B cell (primary cell): ENCODE data around the gene RPTOR. TPM values are rescaled to one million over a fixed set of nuclear protein-coding genes. Genes with fewer than 3 reads are reported as not detected.
A peak's percentile ranks its signal among the peaks of the same experiment; 100 is the strongest.

Experiments used
- ATAC-seq: fragments of 200-7000 bp; cut with Tn5 transposase; one replicate; pipeline ENCODE4 v1.10.0; 2021; ENCODE audit warnings: low read depth, mild to moderate bottlenecking, moderate number of reproducible peaks, moderate library complexity
- CTCF ChIA-PET: fragments of 350-600 bp; sonication (Branson Sonifier 250); formaldehyde crosslinking; loops from one replicate; lab custom pipeline; 2021; ENCODE audit warnings: antibody characterized with exemption, inconsistent platforms; lab: Charles Lee
- POLR2A ChIA-PET: fragments of 350-600 bp; sonication (Branson Sonifier 250); formaldehyde crosslinking; loops from one replicate; lab custom pipeline; 2021; ENCODE audit warnings: antibody characterized with exemption; lab: Charles Lee
- DNase-seq: peaks from one replicate; pipeline ENCODE4 v3.0.0; 2013
- H2AFZ ChIP-seq: 2 replicates; pipeline ENCODE4 v1.6.1; 2012; ENCODE audit warnings: mild to moderate bottlenecking, low read depth, low read length; ENCODE audit not compliant: insufficient read depth, poor library complexity, severe bottlenecking
- H3K27ac ChIP-seq, 2 donors: 1 replicate in 1 of 2; 2 replicates in 1 of 2; pipeline ENCODE4 v1.5.1; 2012 to 2013; ENCODE audit warnings: low read length in 2 of 2, mild to moderate bottlenecking in 2 of 2, moderate library complexity in 1 of 2
- H3K27me3 ChIP-seq, 4 experiments: fragments of 200-600 bp in 1 of 4; sonication (generic) in 1 of 4; replicated peaks in 1 of 4; 1 replicate in 2 of 4; 2 replicates in 2 of 4; pipeline versions ENCODE4 v1.6.1 to v1.7.0; 2013 to 2016; ENCODE audit warnings: low read length in 3 of 4, mild to moderate bottlenecking in 2 of 4, mixed read lengths in 1 of 4, moderate library complexity in 1 of 4; ENCODE audit not compliant: insufficient read depth in 4 of 4, control insufficient read depth in 3 of 4; ENCODE audit errors: control extremely low read depth in 1 of 4
- H3K36me3 ChIP-seq, 2 experiments: replicated peaks in 1 of 2; 1 replicate in 1 of 2; 2 replicates in 1 of 2; pipeline versions ENCODE4 v1.6.1 to v1.7.1; 2013; ENCODE audit warnings: low read length in 1 of 2; ENCODE audit not compliant: insufficient read depth in 2 of 2, control insufficient read depth in 1 of 2; ENCODE audit errors: control extremely low read depth in 1 of 2, extremely low read depth in 1 of 2
- H3K4me1 ChIP-seq, 2 donors: fragments of 200-600 bp in 1 of 2; sonication (generic) in 1 of 2; 1 replicate in 1 of 2; 2 replicates in 1 of 2; pipeline versions ENCODE4 v1.5.1 to v1.6.1; 2013 to 2017; ENCODE audit warnings: low read length in 2 of 2; ENCODE audit not compliant: control insufficient read depth in 2 of 2, insufficient read depth in 2 of 2
- H3K4me2 ChIP-seq: replicated peaks from 2 replicates; pipeline ENCODE3; 2012; ENCODE audit warnings: mild to moderate bottlenecking, low read depth, low read length; ENCODE audit not compliant: poor library complexity, severe bottlenecking
- H3K4me3 ChIP-seq, 5 experiments: fragments of 200-600 bp in 1 of 5; sonication (generic) in 1 of 5; 1 replicate in 3 of 5; 2 replicates in 2 of 5; pipeline versions ENCODE4 v1.5.1 to v1.7.0; 2011 to 2016; ENCODE audit warnings: low read length in 4 of 5, mild to moderate bottlenecking in 4 of 5, low read depth in 2 of 5, control low read depth in 1 of 5, moderate library complexity in 1 of 5; ENCODE audit not compliant: insufficient read depth in 1 of 5; ENCODE audit errors: control extremely low read depth in 1 of 5, extremely low read depth in 1 of 5
- H3K79me2 ChIP-seq: fragments of 200-600 bp; sonication (generic); one replicate; pipeline ENCODE4 v1.6.0; 2016; ENCODE audit warnings: low read length; ENCODE audit not compliant: control insufficient read depth, insufficient read depth
- H3K9ac ChIP-seq: fragments of 200-600 bp; sonication (generic); 2 replicates; pipeline ENCODE4 v1.6.1; 2017; ENCODE audit warnings: mild to moderate bottlenecking, low read length, moderate library complexity
- H3K9me3 ChIP-seq, 3 donors: one replicate each; pipeline versions ENCODE4 v1.6.1 to v1.7.1; 2013; ENCODE audit warnings: low read length in 2 of 3; ENCODE audit not compliant: control insufficient read depth in 2 of 3, insufficient read depth in 1 of 3; ENCODE audit errors: control extremely low read depth in 1 of 3
- H4K20me1 ChIP-seq: 2 replicates; pipeline ENCODE4 v1.6.0; 2012; ENCODE audit warnings: mild to moderate bottlenecking, low read length; ENCODE audit not compliant: insufficient read depth, control insufficient read depth, poor library complexity, severe bottlenecking
- H3K27ac Mint-ChIP-seq: one replicate; pipeline ENCODE4 v1.8.0; 2021; ENCODE audit warnings: mixed read lengths
- H3K27me3 Mint-ChIP-seq: one replicate; pipeline ENCODE4 v1.8.0; 2021; ENCODE audit warnings: mixed read lengths
- H3K4me1 Mint-ChIP-seq: one replicate; pipeline ENCODE4 v1.8.0; 2021; ENCODE audit warnings: mixed read lengths
- H3K4me3 Mint-ChIP-seq: one replicate; pipeline ENCODE4 v1.8.0; 2021; ENCODE audit warnings: mixed read lengths
- H3K9me3 Mint-ChIP-seq: one replicate; pipeline ENCODE4 v1.8.0; 2022; ENCODE audit warnings: mixed read lengths; ENCODE audit not compliant: insufficient read depth
- EZH2 ChIP-seq: IDR thresholded peaks from 2 replicates; pipeline ENCODE4 v1.6.1; 2012; ENCODE audit warnings: borderline replicate concordance, low read depth, mild to moderate bottlenecking, moderate library complexity, low read length; ENCODE audit not compliant: insufficient read depth, poor library complexity, severe bottlenecking
- WGBS: methylation state at CpG from one replicate; pipeline ENCODE4 v1.1.5; 2013; ENCODE audit warnings: missing lambda C conversion rate; ENCODE audit not compliant: insufficient coverage; 5-methylcytosine and 5-hydroxymethylcytosine counted together
- intact Hi-C: fragments of 100-400 bp; cut with micrococcal nuclease; formaldehyde crosslinking; loops from one replicate; pipeline ENCODE4 v1.10.0; 2022
- polyA plus RNA-seq: library from polyadenylated mRNA; depleted of rRNA; stranded (reverse); fragments of >200 nt; gene quantifications from 2 replicates; pipeline ENCODE4 v1.2.3, GENCODE V29; 2012
- total RNA-seq, 2 donors: library from RNA; stranded (reverse); fragments of 120-200 nt in 1 of 2; gene quantifications; 1 replicate in 1 of 2; 2 replicates in 1 of 2; pipeline versions ENCODE4 v1.2.3 to v1.2.4, GENCODE V29; 2013 to 2022
- TF ChIP-seq, protein P1 (sequence below): fragments of 200-600 bp; IDR thresholded peaks from one replicate; pipeline ENCODE4 v1.8.0; 2022; ENCODE audit warnings: antibody characterized with exemption, mild to moderate bottlenecking

Gene RPTOR
- total and polyA plus RNA-seq, 2 donors (not counting 1 experiment from before 2014, with no cell fraction given) = 13.4 to 58.8 TPM

GRCh38 chr17:80967404-80967872 is 422.8 kb downstream of the RPTOR start:
- intact Hi-C loops = no loop called here
- no peaks in the 10 kb centered on the region for H3K27me3 Mint-ChIP-seq
- H3K4me1 ChIP-seq = peaks cover 24 to 29% of the 10 kb centered on the region in 2 donors
- no peak overlapping the region for H3K27ac Mint-ChIP-seq
- H3K9ac ChIP-seq = no peak overlapping the region
- H3K4me3 ChIP-seq = no peak overlapping the region
- no peaks in the 10 kb centered on the region for H3K9me3 Mint-ChIP-seq
- H3K27me3 ChIP-seq = peaks cover 0 to 11% (median 3%) of the 10 kb centered on the region in 4 experiments
- no peak overlapping the region for H2AFZ ChIP-seq
- ChIA-PET POLR2A (interaction anchor here (0.6 kb wide), 1 partner anchor 337 kb away, joined by 3 read pairs; no protein-coding TSS in a partner anchor), CTCF (no interaction called here)
- no peaks in the 10 kb centered on the region for H3K79me2 ChIP-seq
- H3K27ac ChIP-seq = no peak overlapping the region
- 98% methylated on average over 13 of the region's 19 CpGs for WGBS
- no peak overlapping the region for H3K4me2 ChIP-seq
- H3K9me3 ChIP-seq = no peaks in the 10 kb centered on the region
- ATAC-seq (no peak), DNase-seq (no peak)
- H3K36me3 ChIP-seq = peaks cover 0 to 2% of the 10 kb centered on the region in 2 experiments
- no peaks in the 10 kb centered on the region for H4K20me1 ChIP-seq
- no peak overlapping the region for H3K4me3 Mint-ChIP-seq
- peaks cover 11% of the 10 kb centered on the region for H3K4me1 Mint-ChIP-seq
- no peak for TF ChIP-seq EZH2
- TF ChIP-seq, protein P1, sequence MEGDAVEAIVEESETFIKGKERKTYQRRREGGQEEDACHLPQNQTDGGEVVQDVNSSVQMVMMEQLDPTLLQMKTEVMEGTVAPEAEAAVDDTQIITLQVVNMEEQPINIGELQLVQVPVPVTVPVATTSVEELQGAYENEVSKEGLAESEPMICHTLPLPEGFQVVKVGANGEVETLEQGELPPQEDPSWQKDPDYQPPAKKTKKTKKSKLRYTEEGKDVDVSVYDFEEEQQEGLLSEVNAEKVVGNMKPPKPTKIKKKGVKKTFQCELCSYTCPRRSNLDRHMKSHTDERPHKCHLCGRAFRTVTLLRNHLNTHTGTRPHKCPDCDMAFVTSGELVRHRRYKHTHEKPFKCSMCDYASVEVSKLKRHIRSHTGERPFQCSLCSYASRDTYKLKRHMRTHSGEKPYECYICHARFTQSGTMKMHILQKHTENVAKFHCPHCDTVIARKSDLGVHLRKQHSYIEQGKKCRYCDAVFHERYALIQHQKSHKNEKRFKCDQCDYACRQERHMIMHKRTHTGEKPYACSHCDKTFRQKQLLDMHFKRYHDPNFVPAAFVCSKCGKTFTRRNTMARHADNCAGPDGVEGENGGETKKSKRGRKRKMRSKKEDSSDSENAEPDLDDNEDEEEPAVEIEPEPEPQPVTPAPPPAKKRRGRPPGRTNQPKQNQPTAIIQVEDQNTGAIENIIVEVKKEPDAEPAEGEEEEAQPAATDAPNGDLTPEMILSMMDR = no peak

GRCh38 chr17:80968602-80969029 is 424.0 kb downstream of the RPTOR start:
- no peaks in the 10 kb centered on the region for H3K79me2 ChIP-seq
- H3K4me3 ChIP-seq = no peak overlapping the region
- no peaks in the 10 kb centered on the region for H4K20me1 ChIP-seq
- peaks cover 0 to 2% of the 10 kb centered on the region in 2 experiments for H3K36me3 ChIP-seq
- H3K4me2 ChIP-seq = peak overlapping the region; percentile 90
- no peak overlapping the region for H3K27ac ChIP-seq
- intact Hi-C loops = no loop called here
- no peak overlapping the region for H2AFZ ChIP-seq
- Mint-ChIP-seq H3K4me3 (no peak overlapping the region), H3K9me3 (no peaks in the 10 kb centered on the region), H3K27ac (peak overlapping the region; percentile 56), H3K27me3 (no peaks in the 10 kb centered on the region), H3K4me1 (peaks cover 11% of the 10 kb centered on the region)
- DNase-seq = no peak
- no peak for ATAC-seq
- no peaks in the 10 kb centered on the region for H3K9me3 ChIP-seq
- peaks cover 24 to 29% of the 10 kb centered on the region in 2 donors for H3K4me1 ChIP-seq
- TF ChIP-seq, protein P1 = no peak
- TF ChIP-seq EZH2 = no peak
- H3K27me3 ChIP-seq = peaks cover 0 to 11% (median 3%) of the 10 kb centered on the region in 4 experiments
- WGBS = 83% methylated on average over 16 of the region's 17 CpGs
- H3K9ac ChIP-seq = no peak overlapping the region
- ChIA-PET POLR2A (no interaction called here), CTCF (interaction anchor here (1.0 to 3.1 kb wide), 3 partner anchors 31 to 104 kb away, joined by 4 to 30 read pairs (median 13); no protein-coding TSS in a partner anchor)
